HepG2 (cell line): Measurements from ENCODE around the gene ARHGAP33. TPM values are rescaled to one million over a fixed set of nuclear protein-coding genes. Genes with fewer than 3 reads are reported as not detected.

ENCODE experiments used
- ATRX ChIP-seq: sonication (generic); formaldehyde crosslinking; IDR thresholded peaks from 2 replicates; pipeline ENCODE4 v1.4.0; 2020; ENCODE audit warnings: missing genetic modification reagents, borderline replicate concordance
- EP300 ChIP-seq, 3 experiments: sonication (generic) in 1 of 3; formaldehyde crosslinking in 1 of 3; IDR thresholded peaks; 2 replicates each; pipeline versions ENCODE4 v1.5.1 to v1.6.1; 2011 to 2020; ENCODE audit warnings: low read depth in 2 of 3, low read length in 2 of 3, borderline replicate concordance in 1 of 3, improper control_type of control experiment in 1 of 3, mild to moderate bottlenecking in 1 of 3, missing genetic modification reagents in 1 of 3, moderate library complexity in 1 of 3
- HCFC1 ChIP-seq: fragments of 150-350 bp; IDR thresholded peaks from 2 replicates; pipeline ENCODE4 v1.6.1; 2014; ENCODE audit warnings: low read depth, low read length
- IKZF4 ChIP-seq: sonication (generic); formaldehyde crosslinking; IDR thresholded peaks from 2 replicates; pipeline ENCODE4 v1.5.1; 2020; ENCODE audit warnings: borderline replicate concordance, mild to moderate bottlenecking, low read depth, missing genetic modification reagents; ENCODE audit errors: not compliant biosample characterization
- KAT8 ChIP-seq: IDR thresholded peaks from 2 replicates; pipeline ENCODE4 v1.6.1; 2016; ENCODE audit warnings: missing genetic modification reagents, missing compliant biosample characterization
- KLF16 ChIP-seq, 2 experiments: sonication (generic) in 1 of 2; formaldehyde crosslinking in 1 of 2; IDR thresholded peaks; 2 replicates each; pipeline versions ENCODE4 v1.6.1 to v1.8.0; 2016 to 2023; ENCODE audit warnings: missing genetic modification reagents in 2 of 2, missing compliant biosample characterization in 1 of 2
- MIER2 ChIP-seq: IDR thresholded peaks from 2 replicates; pipeline ENCODE4 v1.6.1; 2016; ENCODE audit warnings: missing biosample characterization, missing genetic modification reagents
- MXD1 ChIP-seq: sonication (generic); formaldehyde crosslinking; IDR thresholded peaks from 2 replicates; pipeline ENCODE4 v1.4.0; 2020; ENCODE audit warnings: mild to moderate bottlenecking, missing genetic modification reagents
- NFIB ChIP-seq: sonication (generic); formaldehyde crosslinking; IDR thresholded peaks from 2 replicates; pipeline ENCODE4 v1.9.0; 2021; ENCODE audit warnings: missing genetic modification reagents, mild to moderate bottlenecking, borderline replicate concordance
- NFYC ChIP-seq: IDR thresholded peaks from 2 replicates; pipeline ENCODE4 v1.6.1; 2016; ENCODE audit warnings: missing genetic modification reagents, missing compliant biosample characterization
- NR2F6 ChIP-seq, 2 experiments: IDR thresholded peaks; 2 replicates each; pipeline ENCODE4 v1.6.1; 2016; ENCODE audit warnings: antibody characterized with exemption in 1 of 2, mild to moderate bottlenecking in 1 of 2
- TRIM24 ChIP-seq: sonication (generic); formaldehyde crosslinking; IDR thresholded peaks from 2 replicates; pipeline ENCODE4 v1.8.0; 2022; ENCODE audit warnings: mild to moderate bottlenecking, missing genetic modification reagents
- ZBTB2 ChIP-seq: sonication (generic); formaldehyde crosslinking; IDR thresholded peaks from 2 replicates; pipeline ENCODE4 v1.8.0; 2022; ENCODE audit warnings: low read depth, missing genetic modification reagents
- ZFY ChIP-seq: sonication (generic); formaldehyde crosslinking; IDR thresholded peaks from 2 replicates; pipeline ENCODE4 v1.4.0; 2020; ENCODE audit warnings: missing genetic modification reagents
- ZKSCAN8 ChIP-seq: IDR thresholded peaks from 2 replicates; pipeline ENCODE4 v1.6.1; 2016; ENCODE audit warnings: borderline replicate concordance, missing genetic modification reagents, missing compliant biosample characterization
- ZNF281 ChIP-seq: sonication (generic); formaldehyde crosslinking; IDR thresholded peaks from 2 replicates; pipeline ENCODE4 v1.4.0; 2020; ENCODE audit warnings: missing genetic modification reagents, borderline replicate concordance
- ZNF333 ChIP-seq: sonication (generic); formaldehyde crosslinking; IDR thresholded peaks from 2 replicates; pipeline ENCODE4 v1.4.0; 2020; ENCODE audit warnings: mild to moderate bottlenecking, missing genetic modification reagents, borderline replicate concordance
- ZNF367 ChIP-seq: sonication (generic); formaldehyde crosslinking; IDR thresholded peaks from 2 replicates; pipeline ENCODE4 v1.4.0; 2020; ENCODE audit warnings: missing genetic modification reagents, borderline replicate concordance
- ZNF430 ChIP-seq: sonication (generic); formaldehyde crosslinking; IDR thresholded peaks from 2 replicates; pipeline ENCODE4 v1.9.0; 2021; ENCODE audit warnings: mild to moderate bottlenecking, missing genetic modification reagents
- ZNF724P ChIP-seq: sonication (generic); formaldehyde crosslinking; IDR thresholded peaks from 2 replicates; pipeline ENCODE4 v1.8.0; 2022; ENCODE audit warnings: missing genetic modification reagents, borderline replicate concordance
- ZNF746 ChIP-seq: sonication (generic); formaldehyde crosslinking; IDR thresholded peaks from 2 replicates; pipeline ENCODE4 v1.8.0; 2022; ENCODE audit warnings: mild to moderate bottlenecking, missing genetic modification reagents
- polyA plus RNA-seq, 8 experiments: library from polyadenylated mRNA; depleted of rRNA in 3 of 8; stranded (reverse) in 7 of 8; unstranded in 1 of 8; fragments of >200 nt; fragmentation: Illumina TruSeq in 4 of 8; extraction: Trizol in 4 of 8; gene quantifications; 2 replicates each; pipeline versions ENCODE4 v1.2.1 to v1.2.3, GENCODE V29; 2011 to 2016; ENCODE audit warnings: low read depth in 4 of 8, missing spikeins in 1 of 8, mixed read lengths in 1 of 8; ENCODE audit not compliant: insufficient read depth in 1 of 8
- total RNA-seq, 5 experiments: library from RNA; depleted of rRNA; stranded (reverse); fragments of >200 nt; fragmentation: Illumina TruSeq; extraction: Trizol; gene quantifications; 2 replicates each; pipeline ENCODE4 v1.2.3, GENCODE V29; 2016; ENCODE audit warnings: low read depth in 1 of 5

ARHGAP33 gene
- total and polyA plus RNA-seq, 2 of the 13 experiments (the other 11 are each of a cell fraction or from before 2014, with no cell fraction given) = 1.3 to 2.7 TPM

GRCh38 chr19:35812220-35813042 is 37.1 kb downstream of the ARHGAP33 start, which contains the start of gene PRODH2 (continued):
- peak; percentile 61; the same call in 1 of the 2 replicates for TF ChIP-seq ZNF746 (CRISPR knock-in tag)
- TF ChIP-seq ZKSCAN8 (CRISPR knock-in tag) = no peak
- peak; percentile 9; the same call in 1 of the 2 replicates for TF ChIP-seq ZNF281 (CRISPR knock-in tag)
- TF ChIP-seq ZFY (CRISPR knock-in tag) = peak; percentile 20; the same call in 1 of the 2 replicates
- TF ChIP-seq EP300 (IDR thresholded peaks at IDR 0.05; ENCODE audit: low read depth in 2 of 2, low read length in 2 of 2) = peak in 1 of 2 experiments; percentile 67; a peak in 2 of 4 replicates
- TF ChIP-seq EP300 (CRISPR knock-in tag; IDR thresholded peaks at IDR 0.05; ENCODE audit: borderline replicate concordance) = no peak
- no peak for TF ChIP-seq NFIB (CRISPR knock-in tag)
- TF ChIP-seq TRIM24 (CRISPR knock-in tag) = 0 out of 2 replicates have a peak, but pooled peaks have one; percentile 51
- TF ChIP-seq ZNF333 (CRISPR knock-in tag) = no peak
- no peak for TF ChIP-seq HCFC1
- TF ChIP-seq ZNF367 (CRISPR knock-in tag) = no peak
- TF ChIP-seq KLF16 (CRISPR knock-in tag; IDR thresholded peaks at IDR 0.05) = peak in 1 of 2 experiments; percentile 15; a peak in 1 of 4 replicates
- no peak for TF ChIP-seq ATRX (CRISPR knock-in tag)
- TF ChIP-seq NR2F6 (IDR thresholded peaks at IDR 0.05) = peak; percentile 69
- TF ChIP-seq NR2F6 (CRISPR knock-in tag; IDR thresholded peaks at IDR 0.05) = no peak
- no peak for TF ChIP-seq ZNF724P
- 0 out of 2 replicates have a peak, but pooled peaks have one; percentile 66 for TF ChIP-seq ZNF430 (CRISPR knock-in tag)
- no peak for TF ChIP-seq ZBTB2 (CRISPR knock-in tag)
- TF ChIP-seq KAT8 (CRISPR knock-in tag) = no peak
- no peak; the same call in 1 of the 2 replicates for TF ChIP-seq MXD1
- no peak for TF ChIP-seq NFYC (CRISPR knock-in tag)
- peak; percentile 33 for TF ChIP-seq IKZF4 (CRISPR knock-in tag)
- 0 out of 2 replicates have a peak, but pooled peaks have one; percentile 72 for TF ChIP-seq MIER2 (CRISPR knock-in tag)
